Stimulated activated CD4-positive, alpha-beta T cell treated with anti-CD3 and anti-CD28 coated beads, Interleukin-12 subunit alpha, Interleukin-12 subunit beta, amount 100 ng/mL, for 4 hours (primary cell): Measurements from ENCODE around the gene AGER.
"Not testable (repeated sequence)": the region's sequence is repeated elsewhere in the genome, so short reads cannot be mapped to it uniquely, and the experiment has no call there.

Experiments used
- DNase-seq: peaks from one replicate; pipeline ENCODE4 v3.0.0-alpha.2; 2020

The AGER gene

GRCh38 chr6:32184084-32184640, at the start of gene AGER:
TSS of gene AGER (minus strand) at chr6:32184253. CDS start at chr6:32184222, 31 bp downstream.
- no peak for DNase-seq

GRCh38 chr6:32226434-32226833, 42.4 kb upstream of the AGER start:
- DNase-seq, result no peak

GRCh38 chr6:32224696-32225095, 40.6 kb upstream of the AGER start:
- no peak for DNase-seq

- no peak for DNase-seq
Measured at GRCh38 chr6:32223258-32224235, 39.5 kb upstream of the AGER start, which contains the start of gene NOTCH4. TSS of gene NOTCH4 (minus strand) at chr6:32224067. CDS start at chr6:32223928, 139 bp downstream.

GRCh38 chr6:32222333-32223230, 38.5 kb upstream of the AGER start:
- no peak for DNase-seq

- DNase-seq, result no peak
Measured at GRCh38 chr6:32220021-32220420, 36.0 kb upstream of the AGER start.

- DNase-seq, result no peak
Measured at GRCh38 chr6:32218167-32218566, 34.1 kb upstream of the AGER start.

GRCh38 chr6:32216998-32217397, 32.9 kb upstream of the AGER start:
- no peak for DNase-seq

- DNase-seq, result no peak
Measured at GRCh38 chr6:32216285-32216684, 32.2 kb upstream of the AGER start.

GRCh38 chr6:32215617-32216016, 31.6 kb upstream of the AGER start:
- DNase-seq, result no peak

GRCh38 chr6:32214126-32214525, 30.1 kb upstream of the AGER start:
- no peak for DNase-seq

- no peak for DNase-seq
Measured at GRCh38 chr6:32213649-32214048, 29.6 kb upstream of the AGER start.

GRCh38 chr6:32212076-32212760, 28.2 kb upstream of the AGER start:
- no peak for DNase-seq

- DNase-seq, result not testable (repeated sequence)
Measured at GRCh38 chr6:32211432-32211831, 27.4 kb upstream of the AGER start.

- DNase-seq, result no peak
Measured at GRCh38 chr6:32210191-32210601, 26.1 kb upstream of the AGER start.

GRCh38 chr6:32208996-32209395, 24.9 kb upstream of the AGER start:
- no peak for DNase-seq

GRCh38 chr6:32204268-32204715, 20.2 kb upstream of the AGER start:
- DNase-seq, result no peak

- no peak for DNase-seq
Measured at GRCh38 chr6:32203426-32204267, 19.6 kb upstream of the AGER start.

GRCh38 chr6:32202186-32202585, 18.1 kb upstream of the AGER start:
- no peak for DNase-seq

GRCh38 chr6:32200711-32201475, 16.8 kb upstream of the AGER start:
- no peak for DNase-seq

- no peak for DNase-seq
Measured at GRCh38 chr6:32198866-32199265, 14.8 kb upstream of the AGER start.
